RWPE2 (cell line): ENCODE data around the gene RAPGEF4.
"Not testable (repeated sequence)": the region's sequence is repeated elsewhere in the genome, so short reads cannot be mapped to it uniquely, and the experiment has no call there.

Source experiments
- ATAC-seq: fragments of 200-7000 bp; cut with Tn5 transposase; 3 replicates; pipeline ENCODE4 v1.9.1; 2021; ENCODE audit warnings: low read depth
- DNase-seq: peaks from one replicate; pipeline ENCODE4 v3.0.0-alpha.2; 2020; ENCODE audit warnings: low spot score
- H3K27ac ChIP-seq: fragments of 450-650 bp; 2 replicates; pipeline ENCODE4 v1.5.1; 2017; ENCODE audit warnings: mild to moderate bottlenecking; ENCODE audit not compliant: poor library complexity, severe bottlenecking
- H3K27me3 ChIP-seq: fragments of 250-450 bp; sonication (Bioruptor Pico); 2 replicates; pipeline ENCODE4 v1.5.1; 2021; ENCODE audit warnings: mild to moderate bottlenecking, moderate library complexity; ENCODE audit not compliant: insufficient read depth, poor library complexity, severe bottlenecking
- H3K36me3 ChIP-seq: fragments of 250-450 bp; sonication (Bioruptor Pico); 2 replicates; pipeline ENCODE4 v1.5.1; 2020; ENCODE audit warnings: low read depth, mild to moderate bottlenecking, moderate library complexity
- H3K4me1 ChIP-seq: fragments of 250-450 bp; sonication (Bioruptor Pico); 2 replicates; pipeline ENCODE4 v1.5.1; 2021; ENCODE audit warnings: mild to moderate bottlenecking, moderate library complexity; ENCODE audit not compliant: insufficient read depth, poor library complexity, severe bottlenecking
- H3K4me3 ChIP-seq: fragments of 250-450 bp; sonication (Bioruptor Pico); 2 replicates; pipeline ENCODE4 v1.5.1; 2021; ENCODE audit warnings: mild to moderate bottlenecking, moderate library complexity; ENCODE audit not compliant: severe bottlenecking
- H3K9me3 ChIP-seq: fragments of 250-450 bp; sonication (Bioruptor Pico); 2 replicates; pipeline ENCODE4 v1.5.1; 2021; ENCODE audit warnings: mild to moderate bottlenecking, moderate library complexity; ENCODE audit not compliant: severe bottlenecking
- CTCF ChIP-seq: fragments of 450-650 bp; IDR thresholded peaks from one replicate; pipeline ENCODE4 v1.5.1; 2017; ENCODE audit warnings: mild to moderate bottlenecking, moderate library complexity; ENCODE audit not compliant: poor library complexity, severe bottlenecking

RAPGEF4 gene

GRCh38 chr2:172790404-172790803, 54.8 kb downstream of the RAPGEF4 start:
- no peaks in the 10 kb centered on the region for H3K4me1 ChIP-seq
- H3K27ac ChIP-seq, result no peak overlapping the region
- no peaks in the 10 kb centered on the region for H3K27me3 ChIP-seq
- H3K36me3 ChIP-seq, result no peaks in the 10 kb centered on the region
- H3K4me3 ChIP-seq, result no peak overlapping the region
- ATAC-seq, result no peak
- no peak for TF ChIP-seq CTCF
- H3K9me3 ChIP-seq, result no peaks in the 10 kb centered on the region
- DNase-seq, result no peak

- Histone ChIP-seq H3K4me3 (no peak overlapping the region), H3K4me1 (no peaks in the 10 kb centered on the region), H3K27ac (no peak overlapping the region), H3K27me3 (no peaks in the 10 kb centered on the region), H3K9me3 (no peaks in the 10 kb centered on the region), H3K36me3 (no peaks in the 10 kb centered on the region)
- no peak for ATAC-seq
- no peak for DNase-seq
- no peak for TF ChIP-seq CTCF
Measured at GRCh38 chr2:172791953-172792352, 56.3 kb downstream of the RAPGEF4 start.

GRCh38 chr2:172792711-172793110, 57.1 kb downstream of the RAPGEF4 start:
- Histone ChIP-seq H3K27ac (no peak overlapping the region), H3K36me3 (no peaks in the 10 kb centered on the region), H3K9me3 (no peaks in the 10 kb centered on the region), H3K4me3 (no peak overlapping the region), H3K27me3 (no peaks in the 10 kb centered on the region), H3K4me1 (no peaks in the 10 kb centered on the region)
- no peak for ATAC-seq
- TF ChIP-seq CTCF, result no peak
- DNase-seq, result no peak

DNA sequence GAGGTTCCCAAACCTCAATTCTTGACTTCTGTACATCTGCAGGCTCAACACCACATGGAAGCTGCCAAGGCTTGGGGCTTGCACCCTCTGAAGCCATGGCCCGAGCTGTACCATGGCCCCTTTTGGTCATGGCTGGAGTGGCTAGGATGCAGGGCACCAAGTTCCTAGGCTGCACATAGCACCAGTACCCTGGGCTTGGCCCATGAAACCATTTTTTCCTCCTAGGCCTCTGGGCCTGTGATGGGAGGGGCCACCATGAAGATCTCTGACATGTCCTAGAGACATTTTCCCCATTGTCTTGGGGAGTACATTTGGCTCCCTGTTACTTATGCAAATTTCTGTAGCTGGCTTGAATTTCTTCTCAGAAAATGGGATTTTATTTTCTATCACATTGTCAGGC, 67.7 kb downstream of the RAPGEF4 start:
- not testable (repeated sequence) for H3K27ac ChIP-seq, DNase-seq, H3K36me3 ChIP-seq, H3K4me3 ChIP-seq, H3K9me3 ChIP-seq, H3K4me1 ChIP-seq, H3K27me3 ChIP-seq, ATAC-seq

DNA sequence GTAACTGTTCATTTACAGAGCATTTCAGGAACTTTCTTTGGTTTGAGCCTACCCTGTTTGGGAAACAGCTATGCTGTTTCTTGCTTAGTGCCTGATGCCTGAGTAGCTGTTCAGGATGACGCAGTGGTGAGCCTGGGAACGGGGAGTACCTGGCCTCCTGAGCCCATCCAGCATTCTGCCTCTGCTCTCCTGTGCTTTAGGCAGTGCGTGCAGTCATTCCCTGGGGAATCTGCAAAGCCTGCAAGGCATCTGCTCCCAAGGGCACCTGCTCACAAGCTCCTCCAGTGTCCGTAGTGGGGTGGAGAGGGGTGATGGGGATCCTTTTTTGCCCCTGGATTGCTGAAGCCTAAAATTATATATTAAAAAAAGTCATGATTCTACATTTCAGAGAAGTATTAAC, 68.8 kb downstream of the RAPGEF4 start:
- H3K36me3 ChIP-seq, result no peaks in the 10 kb centered on the region
- no peak overlapping the region for H3K27ac ChIP-seq
- TF ChIP-seq CTCF, result no peak
- H3K27me3 ChIP-seq, result no peaks in the 10 kb centered on the region
- H3K4me1 ChIP-seq, result no peaks in the 10 kb centered on the region
- no peak for DNase-seq
- H3K4me3 ChIP-seq, result no peak overlapping the region
- ATAC-seq, result no peak
- H3K9me3 ChIP-seq, result peaks cover 6% of the 10 kb centered on the region
